Small intestine (tissue), 7 donors: ENCODE measurements around the gene GRHL1. TPM values are rescaled to one million over a fixed set of nuclear protein-coding genes. Genes with fewer than 3 reads are reported as not detected.
A peak's percentile ranks its signal among the peaks of the same experiment; 100 is the strongest.

Experiments
- DNase-seq, 2 donors: peaks; one replicate each; pipeline versions ENCODE4 v3.0.0 to v3.0.0-alpha.2; 2013
- FAIRE-seq: peaks from 2 replicates; lab custom pipeline; 2012; peaks lifted over from hg19 to GRCh38; lab: Jason Lieb, UNC
- H3K27ac ChIP-seq, 3 donors: one replicate each; pipeline ENCODE4 v1.5.1; 2013; ENCODE audit warnings: low read length in 2 of 3, mild to moderate bottlenecking in 2 of 3, control low read depth in 1 of 3, inconsistent platforms in 1 of 3, low read depth in 1 of 3, moderate library complexity in 1 of 3
- H3K27me3 ChIP-seq, 3 donors: one replicate each; pipeline ENCODE4 v1.6.1; 2013; ENCODE audit warnings: low read length in 3 of 3, inconsistent platforms in 1 of 3; ENCODE audit not compliant: control insufficient read depth in 3 of 3, insufficient read depth in 3 of 3
- H3K36me3 ChIP-seq, 3 donors: one replicate each; pipeline ENCODE4 v1.6.1; 2013; ENCODE audit warnings: low read length in 3 of 3, inconsistent platforms in 1 of 3, low read depth in 1 of 3, mild to moderate bottlenecking in 1 of 3, moderate library complexity in 1 of 3; ENCODE audit not compliant: control insufficient read depth in 3 of 3, insufficient read depth in 2 of 3
- H3K4me1 ChIP-seq, 3 donors: one replicate each; pipeline ENCODE4 v1.6.1; 2013; ENCODE audit warnings: low read length in 2 of 3, inconsistent platforms in 1 of 3, low read depth in 1 of 3, mild to moderate bottlenecking in 1 of 3, moderate library complexity in 1 of 3; ENCODE audit not compliant: control insufficient read depth in 3 of 3, insufficient read depth in 2 of 3
- H3K4me3 ChIP-seq, 3 donors: one replicate each; pipeline ENCODE4 v1.5.1; 2013; ENCODE audit warnings: low read length in 3 of 3, control low read depth in 1 of 3, inconsistent platforms in 1 of 3, low read depth in 1 of 3, mild to moderate bottlenecking in 1 of 3, moderate library complexity in 1 of 3
- H3K9me3 ChIP-seq, 2 donors: one replicate each; pipeline ENCODE4 v1.6.1; 2013; ENCODE audit warnings: low read depth in 1 of 2, low read length in 1 of 2; ENCODE audit not compliant: control insufficient read depth in 2 of 2, insufficient read depth in 1 of 2
- WGBS, 3 donors: extraction: QIAGEN DNeasy Blood & Tissue Kit; methylation state at CpG; one replicate each; pipeline ENCODE4 v1.1.7; 2013; 5-methylcytosine and 5-hydroxymethylcytosine counted together
- polyA plus RNA-seq, 4 donors: library from polyadenylated mRNA; stranded (reverse) in 3 of 4; unstranded in 1 of 4; fragments of 200-250 nt in 3 of 4; fragments of 120-200 nt in 1 of 4; gene quantifications; one replicate each; pipeline versions ENCODE4 v1.2.1 to v1.2.3, GENCODE V29; 2013
- donor health status: healthy with polysubstance abuse.
- donor health status: control.
- donor health status: control.
- donor health status: Bipolar disorder and iron deficiency.
- donor health status: healthy.

The GRHL1 gene
- polyA plus RNA-seq, 4 donors, result 0.45 to 2.3 (median 0.64) TPM

- H3K4me3 ChIP-seq, result peak overlapping the region; percentile 37 to 75 (median 58)
- H3K27me3 ChIP-seq, result peaks cover 0 to 16% (median 0%) of the 10 kb centered on the region in 3 donors
- WGBS, 3 donors, result 4 to 8% (median 7%) methylated on average over 51 to 76 of the region's 76 CpGs
- H3K4me1 ChIP-seq, result peaks cover 0 to 6% (median 0%) of the 10 kb centered on the region in 3 donors
- FAIRE-seq, result no peak
- H3K9me3 ChIP-seq, result no peaks in the 10 kb centered on the region
- H3K36me3 ChIP-seq, result no peaks in the 10 kb centered on the region
- peak; percentile 24 to 79 for DNase-seq
- H3K27ac ChIP-seq, result no peak overlapping the region
Observed at GRCh38 chr2:9950521-9951271, 797 bp upstream of the GRHL1 start.

GRCh38 chr2:9951272-9951521 is 296 bp upstream of the GRHL1 start:
- Histone ChIP-seq H3K9me3 (no peaks in the 10 kb centered on the region), H3K27me3 (peaks cover 0 to 16% (median 0%) of the 10 kb centered on the region in 3 donors), H3K4me3 (peak overlapping the region; percentile 37 to 75 (median 58)), H3K27ac (no peak overlapping the region), H3K4me1 (peaks cover 0 to 6% (median 0%) of the 10 kb centered on the region in 3 donors), H3K36me3 (no peaks in the 10 kb centered on the region)
- FAIRE-seq, result no peak
- 0 to 1% (median 0%) methylated on average over 4 to 47 of the region's 47 CpGs for WGBS, 3 donors
- DNase-seq, result no peak

- peak; percentile 14 to 49 for DNase-seq
- Histone ChIP-seq H3K36me3 (no peaks in the 10 kb centered on the region), H3K27me3 (peaks cover 0 to 16% (median 0%) of the 10 kb centered on the region in 3 donors), H3K4me1 (peaks cover 0 to 6% (median 0%) of the 10 kb centered on the region in 3 donors), H3K9me3 (no peaks in the 10 kb centered on the region), H3K27ac (no peak overlapping the region), H3K4me3 (peak overlapping the region in 2 of 3 donors; percentile 50 to 75)
- no peak for FAIRE-seq
- 16 to 24% (median 17%) methylated on average over 15 of the region's 15 CpGs for WGBS, 3 donors
Observed at GRCh38 chr2:9952286-9952737, 819 bp downstream of the GRHL1 start.

GRCh38 chr2:9952856-9953503 is 1.5 kb downstream of the GRHL1 start:
- Histone ChIP-seq H3K27ac (no peak overlapping the region), H3K4me1 (peaks cover 0 to 6% (median 0%) of the 10 kb centered on the region in 3 donors), H3K4me3 (no peak overlapping the region), H3K36me3 (no peaks in the 10 kb centered on the region), H3K27me3 (peaks cover 0 to 16% (median 0%) of the 10 kb centered on the region in 3 donors), H3K9me3 (no peaks in the 10 kb centered on the region)
- 54 to 78% (median 67%) methylated on average over 8 of the region's 8 CpGs for WGBS, 3 donors
- FAIRE-seq, result no peak
- DNase-seq, result peak in 1 of 2 donors; percentile 15

- H3K9me3 ChIP-seq, result no peaks in the 10 kb centered on the region
- no peak overlapping the region for H3K4me3 ChIP-seq
- no peaks in the 10 kb centered on the region for H3K36me3 ChIP-seq
- H3K4me1 ChIP-seq, result peaks cover 0 to 6% (median 0%) of the 10 kb centered on the region in 3 donors
- H3K27me3 ChIP-seq, result peaks cover 0 to 14% (median 0%) of the 10 kb centered on the region in 3 donors
- peak in 1 of 2 donors; percentile 9 for DNase-seq
- WGBS, 3 donors, result 14 to 59% (median 33%) methylated on average over 3 of the region's 3 CpGs
- FAIRE-seq, result no peak
- no peak overlapping the region for H3K27ac ChIP-seq
Observed at GRCh38 chr2:9954136-9954535, 2.6 kb downstream of the GRHL1 start.

- no peak for FAIRE-seq
- peaks cover 0 to 6% (median 0%) of the 10 kb centered on the region in 3 donors for H3K4me1 ChIP-seq
- no peaks in the 10 kb centered on the region for H3K36me3 ChIP-seq
- H3K4me3 ChIP-seq, result no peak overlapping the region
- H3K27ac ChIP-seq, result no peak overlapping the region
- 91 to 93% (median 92%) methylated on average over 8 of the region's 8 CpGs for WGBS, 3 donors
- no peaks in the 10 kb centered on the region for H3K9me3 ChIP-seq
- no peaks in the 10 kb centered on the region for H3K27me3 ChIP-seq
- DNase-seq, result no peak
Observed at GRCh38 chr2:9958057-9958456, 6.6 kb downstream of the GRHL1 start.

GRCh38 chr2:9959262-9959661 is 7.8 kb downstream of the GRHL1 start:
- Histone ChIP-seq H3K27ac (no peak overlapping the region), H3K36me3 (peaks cover 0 to 2% (median 0%) of the 10 kb centered on the region in 3 donors), H3K9me3 (no peaks in the 10 kb centered on the region), H3K4me1 (peaks cover 0 to 3% (median 0%) of the 10 kb centered on the region in 3 donors), H3K27me3 (no peaks in the 10 kb centered on the region), H3K4me3 (no peak overlapping the region)
- DNase-seq (no peak), FAIRE-seq (no peak)
- 90 to 96% (median 95%) methylated on average over 3 of the region's 3 CpGs for WGBS, 3 donors

- H3K9me3 ChIP-seq, result no peaks in the 10 kb centered on the region
- no peaks in the 10 kb centered on the region for H3K27me3 ChIP-seq
- no peak for FAIRE-seq
- no peak for DNase-seq
- H3K36me3 ChIP-seq, result peaks cover 0 to 4% (median 0%) of the 10 kb centered on the region in 3 donors
- WGBS, 3 donors, result 82 to 86% (median 86%) methylated on average over 10 of the region's 10 CpGs
- no peaks in the 10 kb centered on the region for H3K4me1 ChIP-seq
- no peak overlapping the region for H3K4me3 ChIP-seq
- no peak overlapping the region for H3K27ac ChIP-seq
Observed at GRCh38 chr2:9961013-9961412, 9.5 kb downstream of the GRHL1 start.
